GM12873 (cell line): ENCODE measurements around the gene LIME1.

Source experiments
- TF ChIP-seq, protein P1 (sequence below): IDR thresholded peaks from 2 replicates; pipeline ENCODE4 v1.5.1; 2012; ENCODE audit warnings: low read depth, mild to moderate bottlenecking, moderate library complexity, low read length, control low read depth; ENCODE audit not compliant: insufficient read depth; ENCODE audit errors: missing control alignments

LIME1 gene

GRCh38 chr20:63690898-63691710, 45.4 kb upstream of the LIME1 start:
- TF ChIP-seq, protein P1, sequence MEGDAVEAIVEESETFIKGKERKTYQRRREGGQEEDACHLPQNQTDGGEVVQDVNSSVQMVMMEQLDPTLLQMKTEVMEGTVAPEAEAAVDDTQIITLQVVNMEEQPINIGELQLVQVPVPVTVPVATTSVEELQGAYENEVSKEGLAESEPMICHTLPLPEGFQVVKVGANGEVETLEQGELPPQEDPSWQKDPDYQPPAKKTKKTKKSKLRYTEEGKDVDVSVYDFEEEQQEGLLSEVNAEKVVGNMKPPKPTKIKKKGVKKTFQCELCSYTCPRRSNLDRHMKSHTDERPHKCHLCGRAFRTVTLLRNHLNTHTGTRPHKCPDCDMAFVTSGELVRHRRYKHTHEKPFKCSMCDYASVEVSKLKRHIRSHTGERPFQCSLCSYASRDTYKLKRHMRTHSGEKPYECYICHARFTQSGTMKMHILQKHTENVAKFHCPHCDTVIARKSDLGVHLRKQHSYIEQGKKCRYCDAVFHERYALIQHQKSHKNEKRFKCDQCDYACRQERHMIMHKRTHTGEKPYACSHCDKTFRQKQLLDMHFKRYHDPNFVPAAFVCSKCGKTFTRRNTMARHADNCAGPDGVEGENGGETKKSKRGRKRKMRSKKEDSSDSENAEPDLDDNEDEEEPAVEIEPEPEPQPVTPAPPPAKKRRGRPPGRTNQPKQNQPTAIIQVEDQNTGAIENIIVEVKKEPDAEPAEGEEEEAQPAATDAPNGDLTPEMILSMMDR, result no peak

DNA sequence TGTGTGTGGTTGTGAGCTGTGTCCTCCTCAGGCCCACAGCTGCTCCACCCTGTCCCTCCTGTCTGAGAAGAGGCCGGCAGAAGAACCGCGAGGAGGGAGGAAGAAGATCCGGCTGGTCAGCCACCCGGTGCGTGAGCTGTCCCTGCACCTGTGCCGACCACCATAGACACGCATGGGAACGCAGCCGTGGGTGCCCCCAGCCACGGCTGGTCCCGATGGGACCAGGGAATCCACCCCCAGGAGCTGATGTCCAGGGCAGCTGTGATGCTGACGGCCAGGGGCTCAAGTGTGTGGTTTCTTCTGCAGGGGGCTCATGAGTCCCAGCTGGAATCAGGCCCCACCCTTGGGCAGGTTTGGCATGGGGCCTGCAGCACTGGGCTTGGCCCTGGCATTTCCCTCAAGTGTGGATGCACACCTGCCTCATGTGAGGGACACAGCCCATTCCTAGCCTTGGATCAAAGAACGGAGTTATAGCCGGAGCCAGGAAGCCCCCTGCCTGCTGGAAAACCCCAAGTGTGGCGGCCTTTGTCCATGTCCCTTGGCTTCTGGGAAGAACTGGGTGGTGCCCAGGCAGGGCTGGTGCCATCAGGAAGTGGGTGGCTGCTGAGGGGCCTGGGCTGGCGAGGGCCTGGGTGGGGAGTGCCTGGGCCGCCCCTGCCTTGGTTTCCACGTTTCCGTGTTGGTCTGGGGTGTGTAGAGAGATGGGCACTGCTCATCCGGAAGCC, 44.6 kb upstream of the LIME1 start:
- TF ChIP-seq, protein P1, result no peak

DNA sequence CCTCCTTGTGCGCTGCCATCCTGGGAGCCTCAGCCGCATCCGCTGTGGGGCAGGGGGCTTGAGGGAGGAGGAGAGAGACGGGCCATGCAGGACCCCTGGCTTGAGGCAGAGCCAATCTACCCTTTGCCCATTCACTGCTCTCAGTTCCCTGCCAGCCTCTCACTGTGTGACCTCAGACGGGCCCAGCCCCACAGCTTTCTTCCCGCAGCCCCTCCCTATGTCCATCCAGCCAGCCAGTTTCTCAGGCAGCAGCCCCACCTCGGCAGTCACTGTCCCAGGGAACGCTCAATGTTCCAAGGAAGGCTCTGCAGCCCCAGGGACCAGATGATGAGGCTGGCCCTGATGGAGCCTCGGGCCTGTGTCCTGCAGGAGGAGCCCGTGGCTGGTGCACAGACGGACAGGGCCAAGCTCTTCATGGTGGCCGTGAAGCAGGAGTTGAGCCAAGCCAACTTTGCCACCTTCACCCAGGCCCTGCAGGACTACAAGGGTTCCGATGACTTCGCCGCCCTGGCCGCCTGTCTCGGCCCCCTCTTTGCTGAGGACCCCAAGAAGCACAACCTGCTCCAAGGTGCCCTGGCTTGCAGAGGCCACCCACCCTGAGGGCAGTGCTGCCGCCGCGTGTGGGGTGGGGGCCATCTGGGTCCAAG, 43.9 kb upstream of the LIME1 start:
- TF ChIP-seq, protein P1, result no peak

- TF ChIP-seq, protein P1, result no peak
Observed at GRCh38 chr20:63693083-63693732, 43.3 kb upstream of the LIME1 start.

- TF ChIP-seq, protein P1, result no peak
Observed at GRCh38 chr20:63693733-63694583, 42.5 kb upstream of the LIME1 start.

- TF ChIP-seq, protein P1, result no peak
Observed at GRCh38 chr20:63694584-63695423, 41.7 kb upstream of the LIME1 start.
